Measurements from ENCODE around the gene PRELP. TPM values are rescaled to one million over a fixed set of nuclear protein-coding genes. Genes with fewer than 3 reads are reported as not detected.
A peak's percentile ranks its signal among the peaks of the same experiment; 100 is the strongest.

The PRELP gene
- total and polyA plus RNA-seq, 2 of the 8 experiments (the other 6 are each of a cell fraction or from before 2014, with no cell fraction given), result 0.13 to 0.23 TPM

DNA sequence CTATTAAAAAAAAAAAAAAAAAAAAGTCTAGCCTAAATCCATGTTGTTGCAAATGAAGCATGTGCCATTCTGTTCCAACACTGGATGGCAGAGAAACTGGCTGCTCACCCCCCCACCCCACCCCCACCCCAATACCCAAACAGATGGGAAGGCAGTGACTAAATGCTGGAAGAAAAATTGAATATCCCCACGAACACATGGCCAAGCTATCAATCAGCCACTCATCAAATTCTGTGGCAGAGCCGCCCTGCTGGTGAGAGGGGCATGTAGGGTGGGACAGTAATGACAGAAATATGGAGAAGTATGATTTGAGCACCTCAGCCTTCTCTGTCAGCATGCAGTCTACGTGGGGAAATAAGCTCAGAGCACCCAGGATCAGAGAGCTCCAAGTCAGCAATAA is 52.5 kb downstream of the PRELP start:
- DNase-seq (ENCODE audit: low read depth in 1 of 2, low spot score in 2 of 2) (no peak), FAIRE-seq (no peak)
- Histone ChIP-seq H3K36me3 (ENCODE audit: control insufficient read depth in 2 of 4, insufficient read depth in 4 of 4, low read length in 3 of 4) (no peaks in the 10 kb centered on the region), H3K79me1 (ENCODE audit: low read depth, low read length) (peaks cover 4% of the 10 kb centered on the region; the same call in 1 of the 2 replicates), H4K91ac (replicated peaks; ENCODE audit: insufficient read length, low read length) (no peak overlapping the region), H3K4me3 (ENCODE audit: extremely low read depth in 1 of 4, insufficient read depth in 2 of 4, low read depth in 3 of 4, low read length in 4 of 4) (no peak overlapping the region), H4K20me1 (replicated peaks in 1 of 2; ENCODE audit: control insufficient read depth in 1 of 2, insufficient read depth in 2 of 2, low read length in 2 of 2) (peaks cover 0 to 2% of the 10 kb centered on the region in 2 experiments), H2AK5ac (ENCODE audit: low read depth, low read length) (no peak overlapping the region), H3K23me2 (ENCODE audit: low read depth, low read length) (peaks cover 9% of the 10 kb centered on the region; the same call in 1 of the 2 replicates), H3K27me3 (replicated peaks in 1 of 4; ENCODE audit: control insufficient read depth in 3 of 4, extremely low read depth in 1 of 4, insufficient read depth in 3 of 4, low read length in 3 of 4) (no peaks in the 10 kb centered on the region; a peak in 1 of 7 replicates), H2AFZ (ENCODE audit: low read length) (no peak overlapping the region), H3K18ac (ENCODE audit: extremely low read depth, low read length) (no peak overlapping the region), H3K4me1 (replicated peaks in 1 of 4; ENCODE audit: control insufficient read depth in 3 of 4, insufficient read depth in 4 of 4, low read length in 3 of 4) (peaks cover 0 to 10% (median 7%) of the 10 kb centered on the region in 4 experiments; a peak in 4 of 7 replicates), H3K23ac (ENCODE audit: insufficient read length) (no peak overlapping the region), H4K5ac (ENCODE audit: insufficient read length, low read depth, low read length) (no peak overlapping the region), H2BK12ac (ENCODE audit: low read depth, low read length) (no peak overlapping the region), H3K4me2 (ENCODE audit: insufficient read depth in 1 of 2, low read depth in 2 of 2, low read length in 2 of 2) (no peak overlapping the region), H3K4ac (replicated peaks; ENCODE audit: insufficient read length, low read depth, low read length) (no peak overlapping the region), H3K14ac (ENCODE audit: insufficient read length) (no peak overlapping the region), H2BK20ac (ENCODE audit: low read length) (no peak overlapping the region), H3K9me3 (ENCODE audit: insufficient read depth in 2 of 2, low read depth in 1 of 2, low read length in 1 of 2) (no peaks in the 10 kb centered on the region), H4K8ac (ENCODE audit: extremely low read depth, insufficient read depth, low read length) (no peak overlapping the region), H3K9ac (replicated peaks in 1 of 4; ENCODE audit: extremely low read depth in 1 of 4, low read depth in 3 of 4, low read length in 3 of 4) (no peak overlapping the region), H2BK120ac (replicated peaks; ENCODE audit: low read depth, low read length) (no peak overlapping the region), H2BK5ac (ENCODE audit: low read depth, low read length) (no peak overlapping the region), H2BK15ac (ENCODE audit: low read length) (no peak overlapping the region), H3K79me2 (ENCODE audit: control insufficient read depth in 1 of 2, insufficient read depth in 2 of 2, low read length in 2 of 2) (no peaks in the 10 kb centered on the region), H3K27ac (ENCODE audit: low read depth, low read length) (no peak overlapping the region), H3K56ac (replicated peaks; ENCODE audit: insufficient read length, low read depth, low read length) (no peak overlapping the region)
- ChIA-PET POLR2A (ENCODE audit: partially characterized antibody) (interaction anchor here (1.3 to 1.7 kb wide), 2 partner anchors 9 kb away, joined by 4 to 7 read pairs; no protein-coding TSS in a partner anchor), CTCF (ENCODE audit: partially characterized antibody) (interaction anchor here (0.7 to 3.7 kb wide), 15 partner anchors 11 to 355 kb away, joined by 3 to 22 read pairs (median 5); no protein-coding TSS in a partner anchor)
- no peak for TF ChIP-seq TAF1 (IDR thresholded peaks at IDR 0.05; ENCODE audit: low read depth, low read length)
- TF ChIP-seq, protein P1, sequence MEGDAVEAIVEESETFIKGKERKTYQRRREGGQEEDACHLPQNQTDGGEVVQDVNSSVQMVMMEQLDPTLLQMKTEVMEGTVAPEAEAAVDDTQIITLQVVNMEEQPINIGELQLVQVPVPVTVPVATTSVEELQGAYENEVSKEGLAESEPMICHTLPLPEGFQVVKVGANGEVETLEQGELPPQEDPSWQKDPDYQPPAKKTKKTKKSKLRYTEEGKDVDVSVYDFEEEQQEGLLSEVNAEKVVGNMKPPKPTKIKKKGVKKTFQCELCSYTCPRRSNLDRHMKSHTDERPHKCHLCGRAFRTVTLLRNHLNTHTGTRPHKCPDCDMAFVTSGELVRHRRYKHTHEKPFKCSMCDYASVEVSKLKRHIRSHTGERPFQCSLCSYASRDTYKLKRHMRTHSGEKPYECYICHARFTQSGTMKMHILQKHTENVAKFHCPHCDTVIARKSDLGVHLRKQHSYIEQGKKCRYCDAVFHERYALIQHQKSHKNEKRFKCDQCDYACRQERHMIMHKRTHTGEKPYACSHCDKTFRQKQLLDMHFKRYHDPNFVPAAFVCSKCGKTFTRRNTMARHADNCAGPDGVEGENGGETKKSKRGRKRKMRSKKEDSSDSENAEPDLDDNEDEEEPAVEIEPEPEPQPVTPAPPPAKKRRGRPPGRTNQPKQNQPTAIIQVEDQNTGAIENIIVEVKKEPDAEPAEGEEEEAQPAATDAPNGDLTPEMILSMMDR (IDR thresholded peaks at IDR 0.05; ENCODE audit: control extremely low read depth in 1 of 3, insufficient read depth in 1 of 3, low read depth in 1 of 3, low read length in 3 of 3), result peak in 2 of 3 experiments; percentile 13; a peak in 2 of 4 replicates
- 67% methylated on average over 3 of the region's 3 CpGs; no CpG with 5 or more reads in 1 of the 2 experiments for WGBS, 2 experiments (ENCODE audit: extremely low coverage in 1 of 2, insufficient coverage in 1 of 2, insufficient read length in 1 of 2, insufficient replicate concordance in 2 of 2, low coverage in 1 of 2, low lambda C conversion rate in 2 of 2, missing lambda C conversion rate in 1 of 2)
